Lung (tissue), 12 donors: ENCODE measurements around the gene KDM3B. TPM values are rescaled to one million over a fixed set of nuclear protein-coding genes. Genes with fewer than 3 reads are reported as not detected.
A peak's percentile ranks its signal among the peaks of the same experiment; 100 is the strongest.

Source experiments
- ATAC-seq: fragments of 200-7000 bp; cut with Tn5 transposase; one replicate; pipeline ENCODE4 v1.9.1; 2020; ENCODE audit warnings: moderate number of reproducible peaks; ENCODE audit not compliant: insufficient read depth, low FRiP score
- DNase-seq, 3 donors: peaks; one replicate each; pipeline ENCODE4 v3.0.0-alpha.2; 2013 to 2017
- H3K27ac ChIP-seq, 2 donors: one replicate each; pipeline ENCODE4 v1.5.1; 2013; ENCODE audit warnings: mild to moderate bottlenecking in 2 of 2, moderate library complexity in 2 of 2, control low read depth in 1 of 2, inconsistent platforms in 1 of 2, low read depth in 1 of 2, low read length in 1 of 2
- H3K27me3 ChIP-seq, 3 donors: one replicate each; pipeline ENCODE4 v1.5.1; 2013; ENCODE audit warnings: low read length in 2 of 3; ENCODE audit not compliant: control insufficient read depth in 3 of 3, insufficient read depth in 3 of 3
- H3K36me3 ChIP-seq, 4 donors: one replicate each; pipeline ENCODE4 v1.5.1; 2013; ENCODE audit warnings: low read length in 4 of 4, mild to moderate bottlenecking in 1 of 4, moderate library complexity in 1 of 4; ENCODE audit not compliant: control insufficient read depth in 4 of 4, insufficient read depth in 4 of 4
- H3K4me1 ChIP-seq, 5 donors: one replicate each; pipeline ENCODE4 v1.5.1; 2013; ENCODE audit warnings: low read length in 5 of 5, mild to moderate bottlenecking in 2 of 5, moderate library complexity in 1 of 5; ENCODE audit not compliant: control insufficient read depth in 5 of 5, insufficient read depth in 5 of 5
- H3K4me3 ChIP-seq: one replicate; pipeline ENCODE4 v1.5.1; 2013; ENCODE audit warnings: mild to moderate bottlenecking, control low read depth, moderate library complexity
- H3K9ac ChIP-seq, 2 donors: one replicate each; pipeline ENCODE4 v1.5.1; 2013; ENCODE audit warnings: low read length in 2 of 2, control low read depth in 1 of 2; ENCODE audit not compliant: insufficient read depth in 1 of 2
- H3K9me3 ChIP-seq, 4 donors: one replicate each; pipeline ENCODE4 v1.5.1; 2013; ENCODE audit warnings: low read length in 3 of 4, mild to moderate bottlenecking in 1 of 4, moderate library complexity in 1 of 4; ENCODE audit not compliant: control insufficient read depth in 4 of 4, insufficient read depth in 3 of 4
- CTCF ChIP-seq: IDR thresholded peaks from 2 replicates; pipeline ENCODE4 v1.5.1; 2012; ENCODE audit warnings: mild to moderate bottlenecking; ENCODE audit errors: control extremely low read depth, extremely low read depth
- WGBS, 2 donors: extraction: QIAGEN DNeasy Blood & Tissue Kit; methylation state at CpG; one replicate each; pipeline ENCODE4 v1.1.7; 2013; 5-methylcytosine and 5-hydroxymethylcytosine counted together
- polyA plus RNA-seq, 2 donors: library from polyadenylated mRNA; stranded (reverse); fragments of 200-250 nt; gene quantifications; one replicate each; pipeline ENCODE4 v1.2.1, GENCODE V29; 2013
- total RNA-seq, 2 donors: library from RNA; depleted of rRNA in 1 of 2; stranded (reverse); fragments of >200 nt in 1 of 2; gene quantifications; one replicate each; pipeline ENCODE4 v1.2.1, GENCODE V29; 2014 to 2021
- donor health status: control.
- donor health status: control.
- donor health status: Bipolar disorder and iron deficiency.
- donor health status: healthy.
- donor health status: DM: yes; HTN: yes; CAD: no.

Gene KDM3B
- total and polyA plus RNA-seq, 4 donors: 17.7 to 92.7 (median 37.5) TPM

DNA sequence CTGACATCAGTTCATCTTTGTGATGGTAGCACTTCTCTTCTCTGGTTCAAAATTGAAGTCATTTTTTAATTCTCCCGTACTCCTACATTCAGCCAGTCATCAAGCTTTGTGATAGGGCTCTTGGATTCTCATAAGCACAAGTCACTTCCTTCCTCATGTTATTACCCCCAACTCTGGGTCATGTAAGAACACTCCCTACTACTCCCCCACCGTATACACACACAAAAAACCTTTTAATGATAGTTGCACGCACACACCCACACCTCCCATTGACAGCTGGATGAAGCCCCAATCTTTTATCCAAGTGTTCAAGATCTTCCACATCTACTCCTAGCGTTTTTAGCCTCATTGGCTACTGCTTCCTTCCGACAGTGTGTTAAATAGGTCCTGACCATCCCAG lies 16.8 kb downstream of the KDM3B start:
- Histone ChIP-seq H3K9ac (no peak overlapping the region), H3K27me3 (no peaks in the 10 kb centered on the region), H3K36me3 (peaks cover 0 to 5% (median 2%) of the 10 kb centered on the region in 4 donors), H3K9me3 (no peaks in the 10 kb centered on the region), H3K4me3 (no peak overlapping the region), H3K27ac (peak overlapping the region; percentile 28 to 82), H3K4me1 (peaks cover 0 to 24% (median 4%) of the 10 kb centered on the region in 5 donors)
- no peak for TF ChIP-seq CTCF
- no peak for DNase-seq
- no peak for ATAC-seq
- 34 to 56% methylated on average over 5 of the region's 5 CpGs for WGBS, 2 donors

- Histone ChIP-seq H3K4me1 (peaks cover 0 to 24% (median 4%) of the 10 kb centered on the region in 5 donors), H3K4me3 (no peak overlapping the region), H3K9ac (no peak overlapping the region), H3K27me3 (no peaks in the 10 kb centered on the region), H3K36me3 (peaks cover 0 to 6% (median 2%) of the 10 kb centered on the region in 4 donors), H3K27ac (peak overlapping the region in 1 of 2 donors; percentile 82), H3K9me3 (no peaks in the 10 kb centered on the region)
- no peak for TF ChIP-seq CTCF
- no peak for DNase-seq
- WGBS, 2 donors: 36 to 70% methylated on average over 2 of the region's 2 CpGs
- peak; percentile 41 for ATAC-seq
These were observed 17.2 kb downstream of the KDM3B start for GRCh38 chr5:138369706-138370105.

- no peak for TF ChIP-seq CTCF
- Histone ChIP-seq H3K27ac (no peak overlapping the region), H3K9ac (no peak overlapping the region), H3K4me1 (peaks cover 0 to 24% (median 4%) of the 10 kb centered on the region in 5 donors), H3K9me3 (no peaks in the 10 kb centered on the region), H3K36me3 (peaks cover 2 to 8% (median 2%) of the 10 kb centered on the region in 4 donors), H3K27me3 (no peaks in the 10 kb centered on the region), H3K4me3 (no peak overlapping the region)
- ATAC-seq: no peak
- DNase-seq: no peak
- WGBS, 2 donors: 85 to 86% methylated on average over 3 of the region's 3 CpGs
These were observed 18.1 kb downstream of the KDM3B start for GRCh38 chr5:138370537-138370936.

DNA sequence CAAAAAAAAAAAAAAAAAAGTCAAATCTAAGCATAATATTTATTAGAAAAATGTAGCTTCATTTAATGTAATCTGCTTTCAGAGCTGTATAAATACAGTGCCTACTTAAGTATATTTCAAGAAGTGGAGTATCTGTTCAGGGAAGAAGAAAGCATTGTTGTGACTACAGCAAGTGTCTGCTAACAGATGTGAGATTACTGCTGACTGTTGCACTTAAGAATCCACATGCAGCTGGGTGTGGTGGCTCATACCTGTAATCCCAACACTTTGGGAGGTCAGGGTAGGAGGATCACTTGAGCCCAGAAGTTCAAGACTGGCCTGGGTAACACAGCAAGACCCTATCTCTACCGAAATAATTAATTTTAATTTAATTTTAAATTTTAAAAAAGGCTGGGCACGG lies 19.0 kb downstream of the KDM3B start:
- DNase-seq (no peak), ATAC-seq (no peak)
- Histone ChIP-seq H3K27me3 (no peaks in the 10 kb centered on the region), H3K27ac (no peak overlapping the region), H3K4me1 (peaks cover 0 to 24% (median 4%) of the 10 kb centered on the region in 5 donors), H3K36me3 (peaks cover 2 to 9% (median 2%) of the 10 kb centered on the region in 4 donors), H3K4me3 (no peak overlapping the region), H3K9me3 (no peaks in the 10 kb centered on the region), H3K9ac (no peak overlapping the region)
- TF ChIP-seq CTCF: no peak
- 93 to 98% methylated on average over 2 of the region's 2 CpGs for WGBS, 2 donors
